Gastrocnemius medialis (tissue), 4 donors: ENCODE measurements around the gene ARHGEF17. TPM values are rescaled to one million over a fixed set of nuclear protein-coding genes. Genes with fewer than 3 reads are reported as not detected.

Source experiments
- ATAC-seq, 2 donors: fragments of 150-250 bp; one replicate each; pipeline ENCODE4 v1.9.1; 2016
- DNase-seq, 2 donors: peaks; one replicate each; pipeline ENCODE4 v3.0.0-alpha.2; 2019
- H3K27ac ChIP-seq, 4 donors: fragments of 200-600 bp; sonication (generic); 1 replicate in 1 of 4; 2 replicates in 3 of 4; pipeline ENCODE4 v1.5.1; 2016 to 2018; ENCODE audit warnings: mild to moderate bottlenecking in 2 of 4, moderate library complexity in 1 of 4
- H3K27me3 ChIP-seq, 3 donors: fragments of 200-600 bp; sonication (generic) in 2 of 3; 1 replicate in 1 of 3; 2 replicates in 2 of 3; pipeline versions ENCODE4 v1.5.1 to v1.6.0; 2016 to 2019; ENCODE audit warnings: mild to moderate bottlenecking in 1 of 3, moderate library complexity in 1 of 3
- H3K36me3 ChIP-seq, 2 donors: fragments of 200-600 bp; sonication (generic) in 1 of 2; one replicate each; pipeline ENCODE4 v1.5.1; 2017 to 2018
- H3K4me1 ChIP-seq, 2 donors: fragments of 200-600 bp; sonication (generic) in 1 of 2; one replicate each; pipeline ENCODE4 v1.5.1; 2016 to 2017; ENCODE audit warnings: mild to moderate bottlenecking in 2 of 2
- H3K4me3 ChIP-seq, 4 donors: fragments of 200-600 bp; sonication (generic) in 3 of 4; 1 replicate in 1 of 4; 2 replicates in 3 of 4; pipeline ENCODE4 v1.5.1; 2016 to 2019; ENCODE audit warnings: mild to moderate bottlenecking in 2 of 4
- H3K9me3 ChIP-seq, 3 donors: fragments of 200-600 bp; sonication (generic) in 2 of 3; 1 replicate in 1 of 3; 2 replicates in 2 of 3; pipeline ENCODE4 v1.5.1; 2016 to 2019
- CTCF ChIP-seq, 5 experiments: fragments of 450-650 bp in 3 of 5; fragments of 200-600 bp in 2 of 5; sonication (generic) in 2 of 5; IDR thresholded peaks in 4 of 5; conservative IDR thresholded peaks in 1 of 5; 1 replicate in 4 of 5; 2 replicates in 1 of 5; pipeline ENCODE4 v1.5.1; 2016 to 2019; ENCODE audit warnings: antibody characterized with exemption in 5 of 5, mild to moderate bottlenecking in 3 of 5, moderate library complexity in 3 of 5
- POLR2A ChIP-seq, 2 donors: fragments of 450-650 bp; IDR thresholded peaks; one replicate each; pipeline ENCODE4 v1.6.1; 2017; ENCODE audit warnings: antibody characterized with exemption in 2 of 2, mild to moderate bottlenecking in 2 of 2, moderate library complexity in 2 of 2
- in situ Hi-C, 4 donors: fragments of 200-750 bp; cut with MboI; loops; one replicate each; pipeline versions ENCODE4 v1.15.0 to v1.8.0; 2017; ENCODE audit warnings: low sequenced_read_pairs in 4 of 4
- intact Hi-C: fragments of 100-400 bp; cut with DNase I; formaldehyde crosslinking; loops from one replicate; pipeline ENCODE4 v1.15.1; 2023; ENCODE audit warnings: low total_unique reads
- total RNA-seq, 4 donors: library from RNA; depleted of rRNA; stranded (reverse); fragments of >200 nt; gene quantifications; one replicate each; pipeline versions ENCODE4 v1.1.0 to v1.2.3, GENCODE V29; 2016

ARHGEF17 gene
- total RNA-seq, 4 donors from 2014 or later = 8.9 to 16.9 (median 13.9) TPM

DNA sequence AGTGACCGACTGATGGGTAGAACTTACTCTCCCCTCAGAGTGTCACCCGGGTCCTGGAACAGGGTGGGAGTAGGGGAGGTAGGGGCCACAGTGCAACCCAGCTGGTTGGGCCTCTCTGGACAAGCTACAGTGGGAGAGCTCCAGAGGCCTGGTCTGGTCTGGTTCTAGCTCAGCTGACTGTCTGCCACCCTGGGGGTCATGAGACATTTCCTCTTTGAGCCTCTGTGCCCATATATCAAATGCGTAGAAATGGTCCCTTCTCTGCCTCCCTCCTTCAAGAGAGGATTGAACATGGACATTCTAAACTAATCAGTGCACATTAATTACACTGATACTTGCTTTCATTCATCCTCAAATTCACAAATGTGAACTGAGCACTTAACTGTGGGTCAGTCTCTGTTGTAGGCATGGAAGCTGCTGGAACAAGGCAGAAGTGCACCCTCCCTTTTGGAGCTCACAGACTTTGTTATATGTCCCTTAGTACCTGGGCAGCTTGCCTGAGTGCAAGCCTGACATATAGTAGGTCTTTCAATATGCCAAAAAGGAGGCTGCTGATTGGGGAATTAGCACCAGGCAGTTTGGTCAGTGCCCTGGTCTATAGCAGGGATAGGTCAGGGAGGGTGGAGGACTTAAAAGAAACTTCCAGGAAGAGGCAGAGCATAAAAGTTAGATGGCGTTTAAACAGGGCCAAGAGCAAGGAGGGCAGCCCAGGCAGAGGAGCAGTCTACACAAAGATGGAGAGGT lies 25.7 kb downstream of the ARHGEF17 start:
- Histone ChIP-seq H3K27me3 (no peaks in the 10 kb centered on the region), H3K4me3 (no peak overlapping the region), H3K9me3 (no peaks in the 10 kb centered on the region), H3K27ac (peak overlapping the region; percentile 53 to 69 (median 58)), H3K36me3 (no peaks in the 10 kb centered on the region), H3K4me1 (peaks cover 9 to 10% of the 10 kb centered on the region in 2 donors)
- TF ChIP-seq CTCF (IDR thresholded peaks at IDR 0.05 in 4 of 5, conservative IDR thresholded peaks at IDR 0.05 in 1 of 5) (no peak), POLR2A (IDR thresholded peaks at IDR 0.05) (no peak)
- DNase-seq (no peak), ATAC-seq (no peak)
- in situ Hi-C loops (no loop called here), intact Hi-C loops (loop anchor here (5.0 to 10.0 kb wide), 2 partner anchors 147 to 499 kb away; no protein-coding TSS in a partner anchor)

DNA sequence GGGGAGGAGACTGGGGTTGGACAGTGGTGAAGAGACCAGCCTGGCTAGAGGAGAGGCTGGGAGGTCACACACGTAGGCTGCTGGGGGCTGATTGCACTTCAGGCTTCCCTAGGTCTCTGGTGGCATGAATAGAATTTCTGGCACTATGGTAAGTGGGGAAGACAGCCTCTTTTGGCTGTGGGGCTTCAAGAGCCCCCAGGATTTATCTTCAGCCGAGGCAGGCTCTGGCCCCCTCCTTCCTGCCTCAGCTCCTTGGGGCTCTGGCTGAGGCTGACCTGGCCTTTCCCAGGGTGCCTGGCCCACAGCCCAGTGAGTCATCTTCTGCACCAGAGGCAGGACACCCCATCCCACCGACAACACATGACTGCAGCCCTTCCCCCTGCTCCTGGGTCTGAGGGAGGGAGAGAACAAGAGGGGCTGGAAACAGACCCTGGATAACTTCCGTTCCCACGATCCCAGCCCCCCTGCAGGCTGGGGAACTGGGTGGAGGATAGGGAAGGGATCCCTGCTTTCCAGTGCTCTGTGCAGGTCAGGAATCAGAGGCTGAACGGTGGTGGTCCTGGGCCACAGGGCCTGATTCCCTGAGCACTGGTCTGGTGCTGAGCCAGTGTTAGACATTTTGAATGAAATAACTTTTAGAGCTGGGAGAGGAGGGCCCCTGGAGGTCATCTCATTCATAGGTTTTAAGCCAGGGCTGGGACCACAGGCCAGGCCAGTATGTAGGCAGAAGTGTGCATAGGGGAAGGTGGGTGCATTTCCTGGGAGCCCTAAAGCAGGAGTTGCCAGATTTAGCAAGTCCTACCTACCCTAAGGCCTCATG lies 26.5 kb downstream of the ARHGEF17 start:
- no peaks in the 10 kb centered on the region for H3K27me3 ChIP-seq
- DNase-seq (peak; percentile 52 to 69), ATAC-seq (peak; percentile 50 to 56)
- no peak for TF ChIP-seq CTCF (IDR thresholded peaks at IDR 0.05 in 4 of 5, conservative IDR thresholded peaks at IDR 0.05 in 1 of 5)
- TF ChIP-seq POLR2A (IDR thresholded peaks at IDR 0.05) = no peak
- no peaks in the 10 kb centered on the region for H3K36me3 ChIP-seq
- in situ Hi-C loops = loop anchor here in 3 of 4 donors (5.0 kb wide), 1 partner anchor 32 kb away; no protein-coding TSS in a partner anchor
- peaks cover 10 to 12% of the 10 kb centered on the region in 2 donors for H3K4me1 ChIP-seq
- intact Hi-C loops = loop anchor here (1.0 to 10.0 kb wide), 3 partner anchors 27 to 500 kb away; no protein-coding TSS in a partner anchor
- H3K9me3 ChIP-seq = no peaks in the 10 kb centered on the region
- no peak overlapping the region for H3K4me3 ChIP-seq
- peak overlapping the region; percentile 53 to 69 (median 58) for H3K27ac ChIP-seq

DNA sequence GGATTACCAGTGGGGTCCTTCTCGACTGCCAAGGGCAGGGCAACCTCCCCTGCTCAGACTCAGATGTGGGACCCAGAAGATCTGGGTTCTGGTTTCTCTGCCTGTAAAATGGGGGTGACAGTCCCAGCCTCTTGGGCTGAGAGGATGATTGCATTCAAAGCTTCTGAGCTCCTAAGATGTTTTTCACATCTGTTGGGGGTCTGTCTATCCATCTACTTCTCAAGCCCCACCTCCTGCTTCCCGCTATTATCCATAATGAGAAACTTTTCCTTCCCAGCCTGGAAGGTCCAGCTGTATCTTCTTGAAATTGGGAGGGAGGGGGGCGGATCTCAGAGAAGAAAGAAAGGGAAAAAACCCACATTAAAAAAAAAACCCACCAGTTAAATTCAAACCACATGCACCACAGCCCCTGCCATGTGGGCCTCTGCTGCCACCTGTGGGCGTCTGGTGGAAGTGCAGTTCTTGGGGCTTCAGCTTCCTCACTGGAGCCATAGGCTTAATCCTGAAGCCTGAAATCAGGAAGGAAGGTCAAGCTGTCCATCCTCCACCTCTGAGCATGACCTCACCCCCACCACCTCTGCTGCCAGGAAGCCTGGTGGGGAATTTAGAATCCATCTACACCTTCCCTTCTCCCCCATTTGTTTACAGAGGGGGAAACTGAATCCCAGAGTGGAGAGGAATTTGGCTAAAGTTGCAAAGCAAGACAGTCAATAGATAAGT lies 27.3 kb downstream of the ARHGEF17 start:
- Histone ChIP-seq H3K36me3 (no peaks in the 10 kb centered on the region), H3K4me3 (no peak overlapping the region), H3K27ac (peak overlapping the region; percentile 27 to 59 (median 45)), H3K27me3 (no peaks in the 10 kb centered on the region), H3K9me3 (no peaks in the 10 kb centered on the region), H3K4me1 (peaks cover 10 to 12% of the 10 kb centered on the region in 2 donors)
- ATAC-seq (peak; percentile 74 to 86), DNase-seq (peak; percentile 47 to 76)
- no peak for TF ChIP-seq POLR2A (IDR thresholded peaks at IDR 0.05)
- TF ChIP-seq CTCF (IDR thresholded peaks at IDR 0.05 in 4 of 5, conservative IDR thresholded peaks at IDR 0.05 in 1 of 5) = peak; percentile 76 to 100 (median 88)
- in situ Hi-C loops = loop anchor here in 3 of 4 donors (5.0 kb wide), 1 partner anchor 33 kb away; no protein-coding TSS in a partner anchor
- intact Hi-C loops = loop anchor here (1.0 to 10.0 kb wide), 2 partner anchors 28 to 501 kb away; no protein-coding TSS in a partner anchor

GRCh38 chr11:73337846-73338245 lies 29.8 kb downstream of the ARHGEF17 start:
- Histone ChIP-seq H3K27ac (peak overlapping the region; percentile 24 to 40 (median 34)), H3K4me1 (peaks cover 12 to 13% of the 10 kb centered on the region in 2 donors), H3K4me3 (no peak overlapping the region), H3K36me3 (no peaks in the 10 kb centered on the region), H3K9me3 (no peaks in the 10 kb centered on the region), H3K27me3 (no peaks in the 10 kb centered on the region)
- no peak for ATAC-seq
- intact Hi-C loops = loop anchor here (10.0 kb wide), 1 partner anchor 503 kb away; no protein-coding TSS in a partner anchor
- no peak for DNase-seq
- TF ChIP-seq POLR2A (IDR thresholded peaks at IDR 0.05) = no peak
- TF ChIP-seq CTCF (IDR thresholded peaks at IDR 0.05 in 4 of 5, conservative IDR thresholded peaks at IDR 0.05 in 1 of 5) = no peak
- in situ Hi-C loops = loop anchor here in 3 of 4 donors (5.0 kb wide), 1 partner anchor 36 kb away; no protein-coding TSS in a partner anchor
